ENCODE data around the gene HOXA13.

The HOXA13 gene

GRCh38 chr7:27159266-27160144, 40.4 kb downstream of the HOXA13 start:
- no peak overlapping the region for H2AFZ ChIP-seq (ENCODE audit: insufficient read depth, low read length, poor library complexity)
- H3K4me1 ChIP-seq (ENCODE audit: control insufficient read depth in 1 of 2, insufficient read depth in 2 of 2, low read length in 2 of 2), result peaks cover 4 to 10% of the 10 kb centered on the region in 2 experiments
- no peak overlapping the region for H3K4me3 ChIP-seq (ENCODE audit: low read depth, low read length)
- H3K4me2 ChIP-seq (ENCODE audit: low read length), result no peak overlapping the region
- H3K27ac ChIP-seq (ENCODE audit: low read depth, low read length), result no peak overlapping the region
- no peak overlapping the region for H3K18ac ChIP-seq (ENCODE audit: low read length)
- no peak overlapping the region for H3K4ac ChIP-seq (ENCODE audit: low read depth, low read length)
- H2AK5ac ChIP-seq (ENCODE audit: low read length), result no peak overlapping the region
- no peak for DNase-seq
- H3K36me3 ChIP-seq (ENCODE audit: control insufficient read depth in 1 of 2, insufficient read depth in 2 of 2, low read length in 2 of 2), result no peaks in the 10 kb centered on the region
- H3K27me3 ChIP-seq (ENCODE audit: insufficient read depth, low read length), result peaks cover 86% of the 10 kb centered on the region
- H3K9ac ChIP-seq (ENCODE audit: low read length), result no peak overlapping the region
- no peak overlapping the region for H3K14ac ChIP-seq (ENCODE audit: low read length)
- no peaks in the 10 kb centered on the region for H3K79me1 ChIP-seq (ENCODE audit: low read length)
- no peak overlapping the region for H4K12ac ChIP-seq (ENCODE audit: low read depth, low read length)
- no peak overlapping the region for H4K8ac ChIP-seq (ENCODE audit: low read depth, low read length)
- no CpG with 5 or more reads among the region's 27 CpGs for WGBS (ENCODE audit: extremely low coverage, insufficient coverage, insufficient read length)
- no peak overlapping the region for H2BK120ac ChIP-seq (ENCODE audit: insufficient read depth, low read length, poor library complexity)
- no peak overlapping the region for H4K91ac ChIP-seq (ENCODE audit: low read depth, low read length)
- H2BK12ac ChIP-seq (ENCODE audit: low read length), result no peak overlapping the region
- H2BK5ac ChIP-seq (ENCODE audit: low read depth, low read length, poor library complexity), result no peak overlapping the region
- H3K9me3 ChIP-seq (ENCODE audit: insufficient read depth, low read depth, low read length), result peaks cover 49% of the 10 kb centered on the region
- peaks cover 1% of the 10 kb centered on the region for H3K79me2 ChIP-seq (ENCODE audit: control insufficient read depth, insufficient read depth, low read length, poor library complexity)
- no peak overlapping the region for H3K23ac ChIP-seq (ENCODE audit: low read length)

- H2BK5ac ChIP-seq (ENCODE audit: low read depth, low read length, poor library complexity), result no peak overlapping the region
- H2BK12ac ChIP-seq (ENCODE audit: low read length), result no peak overlapping the region
- no peak overlapping the region for H2AFZ ChIP-seq (ENCODE audit: insufficient read depth, low read length, poor library complexity)
- H3K14ac ChIP-seq (ENCODE audit: low read length), result no peak overlapping the region
- H2AK5ac ChIP-seq (ENCODE audit: low read length), result no peak overlapping the region
- no peak overlapping the region for H4K8ac ChIP-seq (ENCODE audit: low read depth, low read length)
- H3K4me2 ChIP-seq (ENCODE audit: low read length), result no peak overlapping the region
- H3K18ac ChIP-seq (ENCODE audit: low read length), result no peak overlapping the region
- no peak for DNase-seq
- no peaks in the 10 kb centered on the region for H3K79me1 ChIP-seq (ENCODE audit: low read length)
- H4K91ac ChIP-seq (ENCODE audit: low read depth, low read length), result no peak overlapping the region
- H3K4me3 ChIP-seq (ENCODE audit: low read depth, low read length), result no peak overlapping the region
- peaks cover 85% of the 10 kb centered on the region for H3K27me3 ChIP-seq (ENCODE audit: insufficient read depth, low read length)
- no peak overlapping the region for H3K23ac ChIP-seq (ENCODE audit: low read length)
- WGBS (ENCODE audit: extremely low coverage, insufficient coverage, insufficient read length), result no CpG with 5 or more reads among the region's 35 CpGs
- H3K79me2 ChIP-seq (ENCODE audit: control insufficient read depth, insufficient read depth, low read length, poor library complexity), result peaks cover 1% of the 10 kb centered on the region
- H3K4me1 ChIP-seq (ENCODE audit: control insufficient read depth in 1 of 2, insufficient read depth in 2 of 2, low read length in 2 of 2), result peaks cover 4 to 9% of the 10 kb centered on the region in 2 experiments
- H3K4ac ChIP-seq (ENCODE audit: low read depth, low read length), result no peak overlapping the region
- H3K36me3 ChIP-seq (ENCODE audit: control insufficient read depth in 1 of 2, insufficient read depth in 2 of 2, low read length in 2 of 2), result no peaks in the 10 kb centered on the region
- H4K12ac ChIP-seq (ENCODE audit: low read depth, low read length), result no peak overlapping the region
- H2BK120ac ChIP-seq (ENCODE audit: insufficient read depth, low read length, poor library complexity), result no peak overlapping the region
- H3K9me3 ChIP-seq (ENCODE audit: insufficient read depth, low read depth, low read length), result peaks cover 48% of the 10 kb centered on the region
- no peak overlapping the region for H3K27ac ChIP-seq (ENCODE audit: low read depth, low read length)
- no peak overlapping the region for H3K9ac ChIP-seq (ENCODE audit: low read length)
Measured at GRCh38 chr7:27158436-27159265, 41.2 kb downstream of the HOXA13 start.

GRCh38 chr7:27157702-27158431, 42.0 kb downstream of the HOXA13 start:
- WGBS (ENCODE audit: extremely low coverage, insufficient coverage, insufficient read length), result no CpG with 5 or more reads among the region's 30 CpGs
- H3K4me3 ChIP-seq (ENCODE audit: low read depth, low read length), result no peak overlapping the region
- H3K79me2 ChIP-seq (ENCODE audit: control insufficient read depth, insufficient read depth, low read length, poor library complexity), result peaks cover 1% of the 10 kb centered on the region
- no peaks in the 10 kb centered on the region for H3K79me1 ChIP-seq (ENCODE audit: low read length)
- peaks cover 50% of the 10 kb centered on the region for H3K9me3 ChIP-seq (ENCODE audit: insufficient read depth, low read depth, low read length)
- H4K91ac ChIP-seq (ENCODE audit: low read depth, low read length), result no peak overlapping the region
- no peak overlapping the region for H3K4ac ChIP-seq (ENCODE audit: low read depth, low read length)
- H2BK120ac ChIP-seq (ENCODE audit: insufficient read depth, low read length, poor library complexity), result no peak overlapping the region
- H3K4me2 ChIP-seq (ENCODE audit: low read length), result no peak overlapping the region
- H2AK5ac ChIP-seq (ENCODE audit: low read length), result no peak overlapping the region
- no peak for DNase-seq
- H3K4me1 ChIP-seq (ENCODE audit: control insufficient read depth in 1 of 2, insufficient read depth in 2 of 2, low read length in 2 of 2), result peaks cover 4 to 9% of the 10 kb centered on the region in 2 experiments
- H3K36me3 ChIP-seq (ENCODE audit: control insufficient read depth in 1 of 2, insufficient read depth in 2 of 2, low read length in 2 of 2), result no peaks in the 10 kb centered on the region
- no peak overlapping the region for H2AFZ ChIP-seq (ENCODE audit: insufficient read depth, low read length, poor library complexity)
- no peak overlapping the region for H3K9ac ChIP-seq (ENCODE audit: low read length)
- no peak overlapping the region for H2BK12ac ChIP-seq (ENCODE audit: low read length)
- H3K14ac ChIP-seq (ENCODE audit: low read length), result no peak overlapping the region
- H3K27me3 ChIP-seq (ENCODE audit: insufficient read depth, low read length), result peaks cover 88% of the 10 kb centered on the region
- H4K12ac ChIP-seq (ENCODE audit: low read depth, low read length), result no peak overlapping the region
- no peak overlapping the region for H3K18ac ChIP-seq (ENCODE audit: low read length)
- no peak overlapping the region for H3K23ac ChIP-seq (ENCODE audit: low read length)
- H2BK5ac ChIP-seq (ENCODE audit: low read depth, low read length, poor library complexity), result no peak overlapping the region
- no peak overlapping the region for H3K27ac ChIP-seq (ENCODE audit: low read depth, low read length)
- no peak overlapping the region for H4K8ac ChIP-seq (ENCODE audit: low read depth, low read length)
